Measurements from ENCODE around the gene BOD1L2.

DNA sequence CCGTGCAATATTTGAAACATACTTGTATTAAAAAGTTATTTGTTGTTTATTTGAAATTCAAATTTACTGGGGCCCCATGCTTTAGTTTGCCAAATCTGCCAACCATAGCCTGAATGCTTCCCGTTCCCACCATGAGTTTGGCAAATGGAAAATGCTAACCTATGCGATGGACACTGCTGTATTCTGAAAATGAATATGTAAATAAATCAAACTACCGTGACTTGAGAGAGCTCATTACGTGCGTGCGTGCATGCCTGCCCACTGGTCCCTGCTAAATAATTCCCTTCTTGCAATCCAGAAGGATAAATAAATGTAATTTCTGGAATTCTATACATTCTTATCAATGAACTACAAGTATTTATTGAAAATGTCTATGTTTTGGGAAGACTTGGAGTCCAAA is 3.2 kb downstream of the BOD1L2 start:
- TF ChIP-seq, protein P1, sequence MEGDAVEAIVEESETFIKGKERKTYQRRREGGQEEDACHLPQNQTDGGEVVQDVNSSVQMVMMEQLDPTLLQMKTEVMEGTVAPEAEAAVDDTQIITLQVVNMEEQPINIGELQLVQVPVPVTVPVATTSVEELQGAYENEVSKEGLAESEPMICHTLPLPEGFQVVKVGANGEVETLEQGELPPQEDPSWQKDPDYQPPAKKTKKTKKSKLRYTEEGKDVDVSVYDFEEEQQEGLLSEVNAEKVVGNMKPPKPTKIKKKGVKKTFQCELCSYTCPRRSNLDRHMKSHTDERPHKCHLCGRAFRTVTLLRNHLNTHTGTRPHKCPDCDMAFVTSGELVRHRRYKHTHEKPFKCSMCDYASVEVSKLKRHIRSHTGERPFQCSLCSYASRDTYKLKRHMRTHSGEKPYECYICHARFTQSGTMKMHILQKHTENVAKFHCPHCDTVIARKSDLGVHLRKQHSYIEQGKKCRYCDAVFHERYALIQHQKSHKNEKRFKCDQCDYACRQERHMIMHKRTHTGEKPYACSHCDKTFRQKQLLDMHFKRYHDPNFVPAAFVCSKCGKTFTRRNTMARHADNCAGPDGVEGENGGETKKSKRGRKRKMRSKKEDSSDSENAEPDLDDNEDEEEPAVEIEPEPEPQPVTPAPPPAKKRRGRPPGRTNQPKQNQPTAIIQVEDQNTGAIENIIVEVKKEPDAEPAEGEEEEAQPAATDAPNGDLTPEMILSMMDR (IDR thresholded peaks at IDR 0.05), result no peak
- no peak for TF ChIP-seq POLR2A (IDR thresholded peaks at IDR 0.05)
- TF ChIP-seq POLR2AphosphoS5 (IDR thresholded peaks at IDR 0.05), result no peak
